HL-60/S4 treated with phorbol 12-myristate 13-acetate at 8.2 ng/mL for 4 days and 3 days (cell line): ENCODE results near the gene TIRAP.
"Not testable (repeated sequence)": the region's sequence is repeated elsewhere in the genome, so short reads cannot be mapped to it uniquely, and the experiment has no call there.

Source experiments
- in situ Hi-C: fragments of 300-500 bp; cut with MboI; formaldehyde crosslinking; loops from 2 replicates; pipeline ENCODE4 v1.15.0; 2022; ENCODE audit warnings: low sequenced_read_pairs

TIRAP gene

GRCh38 chr11:126282361-126282735 is 545 bp upstream of the TIRAP start:
- in situ Hi-C loops, result no loop called here

GRCh38 chr11:126284829-126285228 is 1.9 kb downstream of the TIRAP start:
- in situ Hi-C loops, result no loop called here

GRCh38 chr11:126288237-126288636 is 5.3 kb downstream of the TIRAP start:
- in situ Hi-C loops, result no loop called here

GRCh38 chr11:126290887-126291286 is 8.0 kb downstream of the TIRAP start:
- in situ Hi-C loops, result no loop called here

- in situ Hi-C loops, result no loop called here
Measured at GRCh38 chr11:126293726-126294125, 10.8 kb downstream of the TIRAP start.

- in situ Hi-C loops, result no loop called here
Measured at GRCh38 chr11:126297004-126297403, 14.1 kb downstream of the TIRAP start.

- in situ Hi-C loops, result no loop called here
Measured at GRCh38 chr11:126303623-126304456, 20.9 kb downstream of the TIRAP start, which contains the start of gene DCPS. DCPS (plus strand) TSS chr11:126304060; CDS start chr11:126304081, 21 bp downstream.

GRCh38 chr11:126304457-126305075 is 21.7 kb downstream of the TIRAP start:
- in situ Hi-C loops, result no loop called here

- in situ Hi-C loops, result no loop called here
Measured at GRCh38 chr11:126305699-126306098, 22.8 kb downstream of the TIRAP start.

- in situ Hi-C loops, result no loop called here
Measured at GRCh38 chr11:126307706-126308105, 24.8 kb downstream of the TIRAP start.

GRCh38 chr11:126308271-126308671 is 25.4 kb downstream of the TIRAP start:
- in situ Hi-C loops, result no loop called here

GRCh38 chr11:126308771-126309170 is 25.9 kb downstream of the TIRAP start:
- in situ Hi-C loops, result not testable (repeated sequence)

GRCh38 chr11:126310200-126310991 is 27.5 kb downstream of the TIRAP start:
- in situ Hi-C loops, result no loop called here

GRCh38 chr11:126310992-126311310 is 28.1 kb downstream of the TIRAP start:
- in situ Hi-C loops, result no loop called here

- in situ Hi-C loops, result no loop called here
Measured at GRCh38 chr11:126311401-126312291, 28.8 kb downstream of the TIRAP start.

- in situ Hi-C loops, result no loop called here
Measured at GRCh38 chr11:126312961-126313360, 30.1 kb downstream of the TIRAP start.

- in situ Hi-C loops, result no loop called here
Measured at GRCh38 chr11:126313826-126314225, 30.9 kb downstream of the TIRAP start.

- in situ Hi-C loops, result no loop called here
Measured at GRCh38 chr11:126317432-126317755, 34.5 kb downstream of the TIRAP start.

GRCh38 chr11:126317756-126318573 is 35.1 kb downstream of the TIRAP start:
- in situ Hi-C loops, result no loop called here
